Upper lobe of left lung (tissue), 6 donors: ENCODE data around the gene PCMTD2. TPM values are rescaled to one million over a fixed set of nuclear protein-coding genes. Genes with fewer than 3 reads are reported as not detected.
A peak's percentile ranks its signal among the peaks of the same experiment; 100 is the strongest.

Source experiments
- ATAC-seq, 2 donors: fragments of 200-7000 bp; cut with Tn5 transposase; one replicate each; pipeline ENCODE4 v1.9.1; 2022; ENCODE audit warnings: mild to moderate bottlenecking in 2 of 2, moderate library complexity in 2 of 2; ENCODE audit not compliant: low FRiP score in 2 of 2
- DNase-seq, 2 donors: peaks; one replicate each; pipeline ENCODE4 v3.0.0-alpha.2; 2019 to 2020
- H3K27ac ChIP-seq, 4 donors: fragments of 200-600 bp; sonication (generic); one replicate each; pipeline ENCODE4 v1.5.1; 2016 to 2019
- H3K27me3 ChIP-seq, 4 donors: fragments of 200-600 bp; sonication (generic); one replicate each; pipeline ENCODE4 v1.5.1; 2017 to 2019
- H3K36me3 ChIP-seq, 4 donors: fragments of 200-600 bp; sonication (generic); one replicate each; pipeline ENCODE4 v1.5.1; 2016 to 2019
- H3K4me1 ChIP-seq, 4 donors: fragments of 200-600 bp; sonication (generic); one replicate each; pipeline ENCODE4 v1.5.1; 2018 to 2019
- H3K4me3 ChIP-seq, 4 donors: fragments of 200-600 bp; sonication (generic); one replicate each; pipeline ENCODE4 v1.5.1; 2017 to 2019; ENCODE audit warnings: mild to moderate bottlenecking in 2 of 4, moderate library complexity in 1 of 4
- H3K9me3 ChIP-seq, 4 donors: fragments of 200-600 bp; sonication (generic); one replicate each; pipeline ENCODE4 v1.5.1; 2018 to 2019
- EP300 ChIP-seq, 4 donors: sonication (generic); formaldehyde crosslinking; IDR thresholded peaks; one replicate each; pipeline ENCODE4 v1.5.1; 2017; ENCODE audit warnings: antibody characterized with exemption in 4 of 4, control low read depth in 2 of 4
- POLR2A ChIP-seq, 4 donors: fragments of 450-650 bp; IDR thresholded peaks; one replicate each; pipeline ENCODE4 v1.5.1; 2016 to 2017; ENCODE audit warnings: antibody characterized with exemption in 4 of 4, mild to moderate bottlenecking in 2 of 4
- POLR2AphosphoS5 ChIP-seq, 2 donors: sonication (generic); formaldehyde crosslinking; IDR thresholded peaks; one replicate each; pipeline ENCODE4 v1.5.1; 2017; ENCODE audit warnings: antibody characterized with exemption in 2 of 2
- WGBS, 2 donors: methylation state at CpG; one replicate each; pipeline ENCODE4 v1.1.5; 2017 to 2018; 5-methylcytosine and 5-hydroxymethylcytosine counted together
- total RNA-seq, 6 donors: library from RNA; depleted of rRNA in 4 of 6; stranded (reverse); fragments of >200 nt in 4 of 6; gene quantifications; one replicate each; pipeline versions ENCODE4 v1.1.0 to v1.2.1, GENCODE V29; 2016 to 2021
- TF ChIP-seq, protein P1 (sequence below), 6 experiments: fragments of 450-650 bp in 4 of 6; fragments of 200-600 bp in 2 of 6; sonication (generic) in 2 of 6; IDR thresholded peaks; one replicate each; pipeline ENCODE4 v1.5.1; 2016 to 2019; ENCODE audit warnings: antibody characterized with exemption in 6 of 6
- donor health status: DM: no; HTN: no; CAD: no; lungs with moderate emphysema.
- donor health status: DM: no; HTN: yes; CAD: no; lungs with severe emphysema.

PCMTD2 gene
- total RNA-seq, 6 donors from 2014 or later, result 37.4 to 95.3 (median 44.4) TPM

GRCh38 chr20:64242003-64242796 is 13.3 kb upstream of the PCMTD2 start:
- TF ChIP-seq EP300 (IDR thresholded peaks at IDR 0.05) (no peak), POLR2A (IDR thresholded peaks at IDR 0.05) (no peak), POLR2AphosphoS5 (IDR thresholded peaks at IDR 0.05) (no peak)
- TF ChIP-seq, protein P1, sequence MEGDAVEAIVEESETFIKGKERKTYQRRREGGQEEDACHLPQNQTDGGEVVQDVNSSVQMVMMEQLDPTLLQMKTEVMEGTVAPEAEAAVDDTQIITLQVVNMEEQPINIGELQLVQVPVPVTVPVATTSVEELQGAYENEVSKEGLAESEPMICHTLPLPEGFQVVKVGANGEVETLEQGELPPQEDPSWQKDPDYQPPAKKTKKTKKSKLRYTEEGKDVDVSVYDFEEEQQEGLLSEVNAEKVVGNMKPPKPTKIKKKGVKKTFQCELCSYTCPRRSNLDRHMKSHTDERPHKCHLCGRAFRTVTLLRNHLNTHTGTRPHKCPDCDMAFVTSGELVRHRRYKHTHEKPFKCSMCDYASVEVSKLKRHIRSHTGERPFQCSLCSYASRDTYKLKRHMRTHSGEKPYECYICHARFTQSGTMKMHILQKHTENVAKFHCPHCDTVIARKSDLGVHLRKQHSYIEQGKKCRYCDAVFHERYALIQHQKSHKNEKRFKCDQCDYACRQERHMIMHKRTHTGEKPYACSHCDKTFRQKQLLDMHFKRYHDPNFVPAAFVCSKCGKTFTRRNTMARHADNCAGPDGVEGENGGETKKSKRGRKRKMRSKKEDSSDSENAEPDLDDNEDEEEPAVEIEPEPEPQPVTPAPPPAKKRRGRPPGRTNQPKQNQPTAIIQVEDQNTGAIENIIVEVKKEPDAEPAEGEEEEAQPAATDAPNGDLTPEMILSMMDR (IDR thresholded peaks at IDR 0.05), result no peak
- no peak overlapping the region for H3K27ac ChIP-seq
- H3K4me1 ChIP-seq, result no peaks in the 10 kb centered on the region
- no peaks in the 10 kb centered on the region for H3K27me3 ChIP-seq
- ATAC-seq (no peak), DNase-seq (peak in 1 of 2 donors; percentile 55)
- WGBS, 2 donors, result 78 to 83% methylated on average over 19 of the region's 19 CpGs
- H3K36me3 ChIP-seq, result no peaks in the 10 kb centered on the region
- H3K9me3 ChIP-seq, result no peaks in the 10 kb centered on the region
- H3K4me3 ChIP-seq, result no peak overlapping the region

DNA sequence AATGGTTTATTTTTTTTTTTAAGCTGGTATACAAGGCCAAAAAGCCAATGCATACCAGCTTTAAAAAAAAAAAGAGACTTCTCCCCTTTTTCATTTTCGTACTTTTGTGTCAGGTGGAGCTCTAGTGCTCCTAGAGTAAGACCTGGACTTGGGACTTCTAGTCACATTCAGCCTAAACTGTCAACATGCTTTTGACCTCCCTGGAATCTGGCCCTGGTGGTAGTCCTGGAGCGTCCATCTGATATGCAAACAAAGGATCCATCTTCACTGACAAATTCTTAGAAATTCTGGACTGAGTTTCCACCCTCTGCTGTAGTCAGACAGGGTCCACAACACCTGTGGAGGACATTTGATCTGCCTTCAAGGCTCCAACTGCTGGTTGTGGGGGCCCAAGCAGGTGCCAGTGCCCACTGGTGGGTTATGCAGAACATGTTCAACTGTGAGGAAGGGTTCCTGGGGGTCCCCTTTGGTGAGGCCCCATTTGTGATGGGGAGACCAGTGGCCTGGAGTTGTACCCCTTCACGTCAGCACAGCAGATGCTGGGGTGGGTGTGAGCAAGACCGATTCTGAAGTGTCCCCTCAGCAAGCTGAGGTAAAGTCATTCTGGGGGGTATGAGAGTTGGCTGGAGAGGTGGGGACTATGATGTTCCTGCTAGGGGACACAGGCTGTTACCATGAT is 12.6 kb upstream of the PCMTD2 start:
- H3K4me1 ChIP-seq, result no peaks in the 10 kb centered on the region
- TF ChIP-seq POLR2A (IDR thresholded peaks at IDR 0.05) (no peak), EP300 (IDR thresholded peaks at IDR 0.05) (no peak), POLR2AphosphoS5 (IDR thresholded peaks at IDR 0.05) (no peak)
- TF ChIP-seq, protein P1 (IDR thresholded peaks at IDR 0.05), result no peak
- no peak for ATAC-seq
- no peaks in the 10 kb centered on the region for H3K9me3 ChIP-seq
- no peaks in the 10 kb centered on the region for H3K27me3 ChIP-seq
- no peaks in the 10 kb centered on the region for H3K36me3 ChIP-seq
- 77 to 82% methylated on average over 4 of the region's 4 CpGs for WGBS, 2 donors
- no peak for DNase-seq
- no peak overlapping the region for H3K4me3 ChIP-seq
- no peak overlapping the region for H3K27ac ChIP-seq

- no peaks in the 10 kb centered on the region for H3K27me3 ChIP-seq
- no peak overlapping the region for H3K27ac ChIP-seq
- H3K36me3 ChIP-seq, result no peaks in the 10 kb centered on the region
- no peak for TF ChIP-seq POLR2A (IDR thresholded peaks at IDR 0.05)
- TF ChIP-seq, protein P1 (IDR thresholded peaks at IDR 0.05), result no peak
- no peak for TF ChIP-seq POLR2AphosphoS5 (IDR thresholded peaks at IDR 0.05)
- TF ChIP-seq EP300 (IDR thresholded peaks at IDR 0.05), result no peak
- no peaks in the 10 kb centered on the region for H3K9me3 ChIP-seq
- ATAC-seq (no peak), DNase-seq (no peak)
- 49% methylated on average over 2 of the region's 2 CpGs for WGBS, 2 donors
- no peaks in the 10 kb centered on the region for H3K4me1 ChIP-seq
- no peak overlapping the region for H3K4me3 ChIP-seq
Measured at GRCh38 chr20:64244281-64244805, 11.2 kb upstream of the PCMTD2 start.

DNA sequence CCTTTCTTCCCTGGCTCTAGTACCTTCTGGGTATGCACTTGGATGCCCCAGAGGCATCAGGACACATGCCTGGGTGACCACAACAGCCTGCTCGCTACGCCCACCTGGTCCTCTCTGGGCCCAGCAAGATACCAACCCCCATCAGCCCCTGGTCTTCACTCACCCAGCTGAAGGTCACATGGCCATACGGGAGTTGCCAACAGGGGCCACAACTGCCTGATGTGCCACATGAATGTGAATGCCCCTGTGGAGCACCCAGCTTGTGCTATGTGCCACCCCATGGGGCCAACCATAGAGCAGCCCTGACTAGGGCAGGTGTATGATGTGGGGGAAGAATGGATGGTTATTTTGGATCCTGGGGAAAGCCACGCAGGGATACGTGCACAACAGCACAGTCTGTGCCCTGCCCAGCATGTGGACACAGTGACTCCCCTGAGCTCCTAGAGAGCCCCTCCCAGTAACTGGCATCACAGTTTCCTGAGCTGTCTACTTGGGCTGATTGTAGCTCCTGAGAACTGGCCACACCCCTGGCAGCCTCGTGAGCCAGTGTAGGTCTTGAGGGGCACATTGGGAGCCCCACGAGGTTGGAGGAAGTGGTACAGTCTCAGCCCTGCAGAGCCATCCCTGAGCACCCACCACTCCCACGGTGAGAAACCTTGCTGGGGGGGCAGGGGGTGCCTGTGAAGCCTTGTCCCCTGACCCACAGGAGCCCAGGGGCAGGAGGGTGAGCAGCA is 10.5 kb upstream of the PCMTD2 start:
- H3K9me3 ChIP-seq, result no peaks in the 10 kb centered on the region
- DNase-seq, result no peak
- TF ChIP-seq EP300 (IDR thresholded peaks at IDR 0.05) (no peak), POLR2A (IDR thresholded peaks at IDR 0.05) (no peak), POLR2AphosphoS5 (IDR thresholded peaks at IDR 0.05) (no peak)
- TF ChIP-seq, protein P1 (IDR thresholded peaks at IDR 0.05), result no peak
- H3K4me1 ChIP-seq, result no peaks in the 10 kb centered on the region
- no peak overlapping the region for H3K4me3 ChIP-seq
- no peaks in the 10 kb centered on the region for H3K27me3 ChIP-seq
- WGBS, 2 donors, result 47 to 86% methylated on average over 5 to 8 of the region's 8 CpGs
- peak in 1 of 2 donors; percentile 27 for ATAC-seq
- H3K27ac ChIP-seq, result no peak overlapping the region
- H3K36me3 ChIP-seq, result no peaks in the 10 kb centered on the region
